ENCODE data around the gene NF2. TPM values are rescaled to one million over a fixed set of nuclear protein-coding genes. Genes with fewer than 3 reads are reported as not detected.

NF2 gene
- total RNA-seq, 1 experiment from 2014 or later = 50.9 TPM

DNA sequence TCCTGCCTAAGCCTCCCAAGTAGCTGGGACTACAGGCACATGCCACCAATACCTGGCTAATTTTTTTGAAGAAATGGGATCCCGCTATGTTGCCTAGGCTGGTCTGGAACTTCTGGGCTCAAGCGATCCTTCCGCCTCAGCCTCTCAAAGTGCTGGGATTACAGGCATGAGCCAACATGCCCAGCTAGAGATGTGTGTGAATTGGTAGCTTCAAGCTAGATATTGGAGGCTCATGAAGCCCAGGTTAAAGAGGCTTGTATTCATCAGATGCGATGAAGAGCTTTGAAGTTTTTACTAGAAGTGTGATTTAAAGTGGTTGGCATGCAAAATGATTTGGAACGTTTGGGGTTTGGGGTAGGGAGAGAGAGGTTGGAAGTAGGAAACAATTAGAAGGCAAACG, 19.6 kb downstream of the NF2 start:
- Mint-ChIP-seq H3K9me3 (no peaks in the 10 kb centered on the region), H3K27me3 (ENCODE audit: low read depth) (no peaks in the 10 kb centered on the region), H3K4me3 (no peak overlapping the region), H3K4me1 (peaks cover 26 to 36% of the 10 kb centered on the region in 2 experiments), H3K36me3 (ENCODE audit: insufficient read depth in 1 of 3, low read depth in 3 of 3) (no peaks in the 10 kb centered on the region), H3K27ac (peak overlapping the region in 2 of 3 experiments; percentile 13 to 54; a peak in 4 of 7 replicates)
- H3K4me2 ChIP-seq (ENCODE audit: insufficient read depth, insufficient read length, low read length) = no peak overlapping the region
- H2BK5ac ChIP-seq (ENCODE audit: insufficient read length, low read length) = no peak overlapping the region
- H4K5ac ChIP-seq (ENCODE audit: insufficient read length, low read depth, low read length) = no peak overlapping the region
- no peaks in the 10 kb centered on the region for H3K23me2 ChIP-seq (ENCODE audit: insufficient read length, low read depth, low read length, poor library complexity, severe bottlenecking)
- H3K18ac ChIP-seq (ENCODE audit: insufficient read length, low read depth, low read length) = no peak overlapping the region
- no peak overlapping the region for H3K27ac ChIP-seq (ENCODE audit: insufficient read length, low read depth, low read length)
- H3K79me2 ChIP-seq (ENCODE audit: insufficient read depth, low read length) = peaks cover 3% of the 10 kb centered on the region; the same call in 1 of the 2 replicates
- H4K20me1 ChIP-seq (ENCODE audit: control insufficient read depth, insufficient read depth, insufficient read length) = no peaks in the 10 kb centered on the region
- no peak overlapping the region for H2BK20ac ChIP-seq (ENCODE audit: low read depth, low read length, poor library complexity, severe bottlenecking)
- H2BK120ac ChIP-seq (ENCODE audit: low read depth, low read length, poor library complexity, severe bottlenecking) = no peak overlapping the region
- H2BK12ac ChIP-seq (ENCODE audit: insufficient read length, low read depth, low read length) = no peak overlapping the region
- no peak overlapping the region for H3K4ac ChIP-seq (ENCODE audit: low read depth, low read length)
- H2AFZ ChIP-seq (ENCODE audit: low read length) = no peak overlapping the region
- no peaks in the 10 kb centered on the region for H3K27me3 ChIP-seq (ENCODE audit: insufficient read depth, low read length)
- H3K56ac ChIP-seq (ENCODE audit: insufficient read length, low read depth, low read length) = no peak overlapping the region
- H4K91ac ChIP-seq (ENCODE audit: insufficient read length, low read depth, low read length) = peak overlapping the region; percentile 44
- no peak overlapping the region for H3K23ac ChIP-seq (ENCODE audit: insufficient read length, low read depth, low read length)
- no peaks in the 10 kb centered on the region; the same call in 1 of the 2 replicates for H3K4me1 ChIP-seq (ENCODE audit: insufficient read depth, low read length)
- no peak overlapping the region for H3K9ac ChIP-seq (ENCODE audit: extremely low read depth, insufficient read length, low read length)
- no peak overlapping the region for H2BK15ac ChIP-seq (ENCODE audit: low read depth, low read length)
- DNase-seq = no peak
- no peaks in the 10 kb centered on the region for H3K9me3 ChIP-seq (ENCODE audit: control insufficient read depth, low read depth, low read length)
- H4K8ac ChIP-seq (replicated peaks; ENCODE audit: insufficient read length, low read depth, low read length) = no peak overlapping the region
- H2AK5ac ChIP-seq (ENCODE audit: insufficient read length, low read length) = no peak overlapping the region
- WGBS (ENCODE audit: extremely low coverage, insufficient read length, low lambda C conversion rate) = 100% methylated on average over 1 of the region's 6 CpGs
- no peak overlapping the region for H3K14ac ChIP-seq (ENCODE audit: insufficient read depth, low read length)
- H3T11ph ChIP-seq (ENCODE audit: low read length) = no peak overlapping the region
- TF ChIP-seq CTCF (conservative IDR thresholded peaks at IDR 0.05) = no peak
- H3K79me1 ChIP-seq (ENCODE audit: insufficient read depth, low read depth, low read length, poor library complexity, severe bottlenecking) = no peaks in the 10 kb centered on the region

All from H9 (cell line).